ENCODE results near the gene SNCAIP.
A peak's percentile ranks its signal among the peaks of the same experiment; 100 is the strongest.
"Not testable (repeated sequence)": the region's sequence is repeated elsewhere in the genome, so short reads cannot be mapped to it uniquely, and the experiment has no call there.

The SNCAIP gene

GRCh38 chr5:122358372-122358979 lies 46.4 kb downstream of the SNCAIP start:
- no peak for DNase-seq (ENCODE audit: low read depth in 2 of 2)

- no peak for DNase-seq (ENCODE audit: low read depth in 2 of 2)
Measured at GRCh38 chr5:122362361-122362760, 50.3 kb downstream of the SNCAIP start.

DNA sequence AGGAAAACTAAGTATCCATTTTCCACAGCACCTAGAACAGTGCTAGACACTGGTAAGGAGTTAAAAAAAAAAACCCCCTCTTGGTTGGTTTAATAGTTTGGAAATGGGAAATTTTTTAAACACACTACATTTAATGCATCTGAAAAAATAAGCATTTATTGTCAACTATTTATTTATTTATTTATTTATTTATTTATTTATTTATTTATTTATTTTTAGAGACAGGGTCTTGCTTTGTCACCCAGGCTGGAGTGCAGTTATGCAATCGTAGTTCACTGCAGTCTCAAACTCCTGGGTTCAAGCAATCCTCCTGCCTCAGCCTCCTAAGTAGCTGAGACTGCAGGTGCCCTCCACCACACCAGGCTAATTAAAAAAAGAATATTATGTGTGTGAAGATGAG lies 51.6 kb downstream of the SNCAIP start:
- no peak for DNase-seq (ENCODE audit: low read depth in 2 of 2)

GRCh38 chr5:122366501-122366900 lies 54.5 kb downstream of the SNCAIP start:
- no peak for DNase-seq (ENCODE audit: low read depth in 2 of 2)

DNA sequence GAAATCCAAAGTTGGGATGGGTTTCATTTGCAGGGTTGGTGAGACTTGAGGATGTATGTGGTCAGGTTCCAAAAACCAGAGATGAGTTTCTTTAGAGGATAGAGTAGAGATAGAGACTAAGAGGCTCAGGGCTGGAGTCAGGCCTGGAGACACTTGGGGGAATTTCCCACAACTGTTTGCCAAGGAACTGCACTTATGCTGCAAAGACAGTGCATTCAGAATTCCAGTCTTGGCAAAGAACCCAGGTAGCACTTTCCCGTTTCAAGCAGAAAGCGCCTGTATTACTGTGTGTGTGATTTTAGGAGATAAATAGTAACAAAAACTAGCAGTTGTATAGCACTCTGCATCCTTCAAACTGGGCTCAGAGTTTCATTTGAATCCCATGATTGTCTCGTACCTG lies 55.4 kb downstream of the SNCAIP start:
- DNase-seq (ENCODE audit: low read depth in 2 of 2): no peak

DNA sequence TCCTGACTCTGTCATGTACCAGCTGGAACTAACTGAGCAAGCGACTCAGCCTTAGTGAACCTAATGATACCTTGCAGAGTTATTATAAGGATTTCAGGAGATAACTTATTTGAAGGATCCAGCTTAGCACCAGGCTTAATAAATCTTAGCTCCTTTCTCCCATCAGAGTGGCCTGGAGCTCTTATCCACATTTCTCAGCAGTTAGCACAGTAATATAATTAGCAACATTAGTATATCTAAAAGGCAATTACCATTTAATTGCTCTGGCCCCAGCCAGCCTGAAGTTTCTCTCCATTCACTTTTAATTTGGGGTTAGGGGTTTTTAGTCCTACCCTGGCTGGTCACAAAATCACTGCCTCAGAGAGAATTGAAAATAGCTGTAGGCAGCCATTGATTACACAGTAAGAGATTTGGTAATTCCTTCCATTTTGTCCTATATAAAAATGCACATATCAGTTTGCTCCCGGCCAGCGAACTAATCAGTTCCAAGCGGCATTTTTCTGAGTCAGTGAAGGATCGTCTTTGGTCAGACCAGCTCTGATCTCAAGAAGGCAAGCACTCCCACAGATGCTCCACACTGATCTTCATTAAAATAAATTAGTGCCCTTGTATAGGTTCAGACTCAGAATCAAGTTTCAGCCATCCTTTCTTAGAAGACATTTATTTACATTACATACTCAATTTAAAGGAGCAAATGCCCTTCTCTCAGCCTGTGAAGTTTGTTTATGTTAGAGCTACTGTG lies 56.6 kb downstream of the SNCAIP start:
- no peak for DNase-seq (ENCODE audit: low read depth in 2 of 2)

GRCh38 chr5:122369253-122369815 lies 57.3 kb downstream of the SNCAIP start:
- DNase-seq (ENCODE audit: low read depth in 2 of 2): no peak

DNA sequence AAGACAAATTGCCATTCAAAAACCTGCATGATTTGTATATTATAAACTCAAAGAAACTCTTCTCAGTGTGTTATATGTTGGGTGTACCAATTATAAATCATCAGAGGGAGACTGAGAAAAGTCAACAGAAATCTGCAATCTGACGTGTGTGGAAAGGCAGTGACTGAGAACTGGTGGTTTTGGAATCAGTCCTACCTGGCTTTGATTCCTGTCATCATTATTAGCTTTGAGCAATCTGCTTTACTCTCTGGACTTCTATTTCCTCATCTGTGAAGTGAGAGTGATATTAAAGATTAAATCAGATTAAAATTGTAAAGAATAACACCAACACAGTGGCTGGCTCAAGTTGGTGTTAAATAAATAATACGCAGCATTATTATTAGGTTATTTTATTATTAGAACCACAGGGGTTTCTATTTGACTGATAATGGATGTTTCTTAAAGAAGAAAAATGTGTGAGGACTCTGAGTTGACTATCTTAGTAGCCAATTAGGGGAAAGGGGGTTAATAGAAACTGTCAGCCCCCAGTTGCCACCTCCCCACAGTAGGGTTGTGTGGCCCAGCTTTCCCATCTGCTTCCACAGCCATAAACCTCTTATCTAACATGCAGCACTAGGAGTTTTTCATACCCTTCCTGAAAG lies 59.6 kb downstream of the SNCAIP start:
- DNase-seq (ENCODE audit: low read depth in 2 of 2): no peak

GRCh38 chr5:122374110-122374509 lies 62.1 kb downstream of the SNCAIP start:
- DNase-seq (ENCODE audit: low read depth in 2 of 2): no peak

DNA sequence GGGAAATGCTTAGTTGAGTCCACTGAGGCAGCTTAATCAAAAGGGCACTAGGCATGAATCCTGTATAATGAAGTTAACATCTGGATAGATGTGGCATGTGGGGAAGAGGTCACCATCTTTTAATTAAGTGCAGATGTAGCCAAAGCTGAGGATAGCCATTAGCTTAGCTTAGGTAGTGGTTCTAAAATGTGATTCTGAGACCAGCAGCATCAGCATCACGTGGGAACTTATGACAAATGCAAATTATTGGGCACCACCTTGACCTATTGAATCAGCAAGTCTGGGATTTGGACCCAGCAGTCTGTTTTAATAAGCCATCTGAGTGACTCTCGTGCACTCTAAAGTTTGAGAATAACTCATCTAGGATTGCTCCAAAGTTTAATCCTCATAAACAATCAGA lies 63.8 kb downstream of the SNCAIP start:
- no peak for DNase-seq (ENCODE audit: low read depth in 2 of 2)

GRCh38 chr5:122376250-122376649 lies 64.2 kb downstream of the SNCAIP start:
- DNase-seq (ENCODE audit: low read depth in 2 of 2): no peak

- no peak for DNase-seq (ENCODE audit: low read depth in 2 of 2)
Measured at GRCh38 chr5:122377026-122377425, 65.0 kb downstream of the SNCAIP start.

DNA sequence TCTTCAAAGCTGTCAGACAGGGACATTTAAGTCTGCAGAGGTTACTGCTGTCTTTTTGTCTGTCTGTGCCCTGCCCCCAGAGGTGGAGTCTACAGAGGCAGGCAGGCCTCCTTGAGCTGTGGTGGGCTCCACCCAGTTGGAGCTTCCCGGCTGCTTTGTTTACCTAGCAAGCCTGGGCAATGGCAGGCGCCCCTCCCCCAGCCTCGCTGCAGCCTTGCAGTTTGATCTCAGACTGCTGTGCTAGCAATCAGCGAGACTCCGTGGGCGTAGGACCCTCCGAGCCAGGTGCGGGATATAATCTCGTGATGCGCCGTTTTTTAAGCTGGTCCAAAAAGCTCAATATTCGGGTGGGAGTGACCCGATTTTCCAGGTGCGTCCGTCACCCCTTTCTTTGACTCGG lies 70.9 kb downstream of the SNCAIP start:
- DNase-seq (ENCODE audit: low read depth in 2 of 2): not testable (repeated sequence)

DNA sequence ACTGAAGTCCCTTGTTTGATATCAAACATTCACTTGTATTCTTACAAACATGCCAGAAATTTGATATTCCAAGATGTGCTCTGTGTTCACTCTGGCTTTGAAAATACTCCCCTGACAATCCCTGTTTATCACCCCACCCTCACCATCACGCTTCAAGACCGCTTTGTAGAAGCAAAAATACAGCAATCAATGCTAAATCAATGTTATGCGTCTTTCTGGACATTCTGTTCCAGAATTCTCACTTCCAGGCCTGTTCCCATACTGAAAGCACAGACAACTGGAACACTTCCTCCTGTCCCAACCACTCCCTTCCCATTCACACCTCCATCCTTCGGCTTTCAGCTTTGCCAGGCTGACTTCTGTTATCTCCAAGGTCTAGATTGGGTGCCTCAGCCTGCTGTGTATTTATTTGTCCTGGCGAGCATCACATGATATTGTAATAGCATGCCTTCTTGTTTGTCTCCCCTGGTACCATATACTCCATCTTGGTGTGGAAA lies 72.8 kb downstream of the SNCAIP start:
- no peak for DNase-seq (ENCODE audit: low read depth in 2 of 2)

DNA sequence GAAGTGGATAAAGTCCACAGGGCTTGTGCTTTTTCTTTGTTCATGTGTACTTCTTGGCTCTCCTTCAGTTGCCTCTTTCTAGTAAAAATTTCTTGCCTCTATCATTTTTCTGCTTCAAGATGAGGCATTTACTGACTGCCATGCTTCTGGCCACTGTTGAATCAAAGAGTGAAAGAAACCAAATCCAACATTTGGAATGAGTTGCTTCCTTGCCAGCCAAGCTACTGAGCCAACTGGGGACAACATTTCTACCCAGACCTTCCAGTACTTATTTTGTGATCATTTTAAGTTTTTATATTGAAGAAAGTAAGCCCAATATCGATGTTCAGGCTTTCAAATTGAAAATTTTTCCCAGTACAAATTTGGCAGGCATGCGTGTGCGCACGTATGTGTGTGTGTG lies 73.2 kb downstream of the SNCAIP start:
- DNase-seq (ENCODE audit: low read depth in 2 of 2): no peak

- DNase-seq (ENCODE audit: low read depth in 2 of 2): peak; percentile 40 to 43
Measured at GRCh38 chr5:122385808-122386207, 73.8 kb downstream of the SNCAIP start.

- no peak for DNase-seq (ENCODE audit: low read depth in 2 of 2)
Measured at GRCh38 chr5:122390154-122390553, 78.1 kb downstream of the SNCAIP start.

DNA sequence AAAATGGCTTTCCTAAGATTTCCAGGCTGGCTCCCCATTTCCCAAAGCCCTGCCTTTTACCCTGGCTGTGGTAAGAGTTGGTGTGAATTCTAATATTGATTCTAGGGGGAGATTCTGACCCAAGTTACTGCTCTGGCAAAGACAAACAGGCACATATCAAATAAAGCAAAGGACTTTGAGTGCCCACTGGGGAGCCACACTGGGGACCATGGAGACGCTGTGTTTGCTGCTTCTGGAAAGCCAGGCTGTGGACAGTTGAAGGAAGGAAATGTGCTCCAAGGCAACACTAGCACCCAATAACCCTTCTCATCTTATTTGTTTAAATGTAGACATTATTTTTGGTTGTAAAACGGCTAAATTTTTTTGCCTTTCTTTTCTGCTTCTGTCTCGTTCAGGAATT lies 78.7 kb downstream of the SNCAIP start:
- no peak for DNase-seq (ENCODE audit: low read depth in 2 of 2)

DNA sequence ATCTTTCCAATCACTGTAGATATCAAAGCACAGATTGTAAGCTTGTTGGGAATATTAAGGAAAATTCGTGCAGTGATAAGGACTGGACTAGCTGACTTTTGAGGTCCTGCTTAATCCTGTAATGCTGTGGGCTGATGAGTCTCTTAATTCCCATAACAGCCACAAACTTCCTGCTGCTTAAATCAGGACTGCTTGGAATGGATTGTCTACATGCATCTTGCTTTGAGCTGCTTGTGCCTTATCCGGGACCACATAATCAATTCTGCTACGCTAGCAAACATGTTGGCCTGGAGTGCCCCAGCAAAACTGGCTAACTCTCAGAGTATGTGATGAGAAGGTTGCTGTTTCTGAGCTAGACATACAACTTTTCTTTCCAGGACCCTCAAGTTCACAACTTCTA lies 79.6 kb downstream of the SNCAIP start:
- DNase-seq (ENCODE audit: low read depth in 2 of 2): no peak

GRCh38 chr5:122392224-122392623 lies 80.2 kb downstream of the SNCAIP start:
- no peak for DNase-seq (ENCODE audit: low read depth in 2 of 2)

DNA sequence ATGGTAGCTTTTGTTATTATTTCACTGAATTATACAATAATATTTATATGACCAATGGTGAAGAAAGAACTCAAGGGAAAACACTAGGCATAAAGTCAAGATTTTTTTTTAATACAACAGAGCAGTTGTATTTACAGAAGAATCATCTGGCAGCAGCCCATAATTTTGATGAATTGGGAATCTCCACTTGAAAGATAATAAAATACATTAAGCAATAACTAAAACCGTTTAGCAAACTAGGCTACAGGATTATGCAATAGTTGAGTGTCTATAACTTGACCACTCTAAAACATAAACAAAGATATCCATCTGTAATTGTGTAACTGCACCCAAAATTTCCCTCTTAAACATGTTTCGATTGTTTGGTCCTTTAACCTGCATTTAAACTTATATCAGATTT lies 80.8 kb downstream of the SNCAIP start:
- peak; percentile 70 for DNase-seq (ENCODE audit: low read depth in 2 of 2)

DNA sequence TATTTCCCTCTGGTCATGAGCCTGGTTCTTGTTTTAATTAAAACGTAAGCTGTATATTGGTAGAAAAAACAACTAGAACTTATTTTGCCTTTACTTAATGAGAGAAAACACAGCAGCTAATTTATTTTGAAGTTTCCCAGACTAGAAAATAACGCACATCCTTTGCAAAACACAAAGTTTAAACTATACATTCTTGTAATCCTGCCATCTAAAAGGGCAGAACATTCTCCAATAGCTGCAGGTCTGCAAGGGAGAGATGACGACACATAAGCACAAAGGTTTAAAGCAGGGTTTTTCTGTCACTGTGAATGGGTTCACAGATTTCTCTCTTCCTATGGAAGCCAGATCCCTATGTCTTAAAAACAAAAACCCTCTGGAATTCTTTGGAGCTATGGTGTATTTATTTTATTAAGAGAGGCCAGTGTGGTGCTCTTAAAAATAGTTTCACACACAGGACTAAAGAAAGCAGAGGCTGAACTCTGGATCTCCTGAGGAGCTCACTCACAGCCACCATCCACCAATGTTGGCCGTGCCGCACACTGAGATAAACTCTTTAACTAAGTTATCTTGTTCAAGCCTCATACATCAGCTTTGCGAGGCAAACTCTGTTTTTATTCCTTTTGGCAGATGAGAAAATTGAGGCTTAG lies 82.4 kb downstream of the SNCAIP start:
- DNase-seq (ENCODE audit: low read depth in 2 of 2): no peak

All from fibroblast of skin of left quadriceps (primary cell).